ENCODE results near the gene SERPINE1.
"Not testable (repeated sequence)": the region's sequence is repeated elsewhere in the genome, so short reads cannot be mapped to it uniquely, and the experiment has no call there.

SERPINE1 gene

GRCh38 chr7:101096331-101096956 is 30.5 kb upstream of the SERPINE1 start:
- no peak for TF ChIP-seq CTCF (conservative IDR thresholded peaks at IDR 0.05; ENCODE audit: low read depth, low read length)
- DNase-seq (ENCODE audit: low read depth), result no peak
- H3K4me3 ChIP-seq (ENCODE audit: low read depth, low read length), result no peak overlapping the region

- TF ChIP-seq CTCF (conservative IDR thresholded peaks at IDR 0.05; ENCODE audit: low read depth, low read length), result no peak
- H3K4me3 ChIP-seq (ENCODE audit: low read depth, low read length), result no peak overlapping the region
- no peak for DNase-seq (ENCODE audit: low read depth)
These were observed 30.0 kb upstream of the SERPINE1 start for GRCh38 chr7:101096957-101097347.

- H3K4me3 ChIP-seq (ENCODE audit: low read depth, low read length), result no peak overlapping the region
- no peak for DNase-seq (ENCODE audit: low read depth)
- no peak for TF ChIP-seq CTCF (conservative IDR thresholded peaks at IDR 0.05; ENCODE audit: low read depth, low read length)
These were observed 29.3 kb upstream of the SERPINE1 start for GRCh38 chr7:101097561-101097960.

- H3K4me3 ChIP-seq (ENCODE audit: low read depth, low read length), result no peak overlapping the region
- TF ChIP-seq CTCF (conservative IDR thresholded peaks at IDR 0.05; ENCODE audit: low read depth, low read length), result no peak
- DNase-seq (ENCODE audit: low read depth), result peak; percentile 99
These were observed 26.7 kb upstream of the SERPINE1 start for GRCh38 chr7:101099969-101100781.

- H3K4me3 ChIP-seq (ENCODE audit: low read depth, low read length), result no peak overlapping the region
- TF ChIP-seq CTCF (conservative IDR thresholded peaks at IDR 0.05; ENCODE audit: low read depth, low read length), result no peak
- DNase-seq (ENCODE audit: low read depth), result no peak
These were observed 25.8 kb upstream of the SERPINE1 start for GRCh38 chr7:101100858-101101847.

GRCh38 chr7:101102026-101102425 is 24.9 kb upstream of the SERPINE1 start:
- no peak for TF ChIP-seq CTCF (conservative IDR thresholded peaks at IDR 0.05; ENCODE audit: low read depth, low read length)
- no peak overlapping the region for H3K4me3 ChIP-seq (ENCODE audit: low read depth, low read length)

GRCh38 chr7:101103701-101104100 is 23.2 kb upstream of the SERPINE1 start:
- not testable (repeated sequence) for DNase-seq (ENCODE audit: low read depth); H3K4me3 ChIP-seq (ENCODE audit: low read depth, low read length)

More at GRCh38 chr7:101102026-101102425, 24.9 kb upstream of the SERPINE1 start:
- no peak for DNase-seq (ENCODE audit: low read depth)
